Prostate gland (tissue), 2 donors: ENCODE measurements around the gene ALK. TPM values are rescaled to one million over a fixed set of nuclear protein-coding genes. Genes with fewer than 3 reads are reported as not detected.

Source experiments
- DNase-seq: peaks from one replicate; pipeline ENCODE4 v3.0.0-alpha.2; 2019; ENCODE audit warnings: low spot score
- H3K27ac ChIP-seq, 2 donors: fragments of 200-600 bp; sonication (generic); 2 replicates each; pipeline ENCODE4 v1.5.1; 2017 to 2019
- H3K27me3 ChIP-seq: fragments of 200-600 bp; sonication (generic); replicated peaks from 2 replicates; pipeline ENCODE4 v1.5.1; 2019; ENCODE audit not compliant: insufficient read depth
- H3K36me3 ChIP-seq, 2 donors: fragments of 200-600 bp; sonication (generic); 1 replicate in 1 of 2; 2 replicates in 1 of 2; pipeline versions ENCODE4 v1.5.1 to v1.8.1; 2017 to 2019
- H3K4me1 ChIP-seq: fragments of 200-600 bp; sonication (generic); replicated peaks from 2 replicates; pipeline ENCODE4 v1.5.1; 2019
- H3K4me3 ChIP-seq, 2 donors: fragments of 200-600 bp; sonication (generic); 2 replicates each; pipeline ENCODE4 v1.5.1; 2017 to 2019
- H3K9me3 ChIP-seq: fragments of 200-600 bp; sonication (generic); 2 replicates; pipeline ENCODE4 v1.5.1; 2017
- CTCF ChIP-seq, 4 experiments: fragments of 200-600 bp in 2 of 4; fragments of 450-650 bp in 2 of 4; sonication (generic) in 2 of 4; IDR thresholded peaks; 1 replicate in 3 of 4; 2 replicates in 1 of 4; pipeline ENCODE4 v1.5.1; 2016 to 2019; ENCODE audit warnings: antibody characterized with exemption in 4 of 4, mild to moderate bottlenecking in 2 of 4, moderate library complexity in 2 of 4
- POLR2A ChIP-seq: fragments of 450-650 bp; IDR thresholded peaks from one replicate; pipeline ENCODE4 v1.6.1; 2016; ENCODE audit warnings: antibody characterized with exemption, mild to moderate bottlenecking
- POLR2AphosphoS5 ChIP-seq: sonication (generic); formaldehyde crosslinking; IDR thresholded peaks from one replicate; pipeline ENCODE4 v1.6.1; 2017; ENCODE audit warnings: antibody characterized with exemption
- WGBS: methylation state at CpG from one replicate; pipeline ENCODE4 v1.1.5; 2018; 5-methylcytosine and 5-hydroxymethylcytosine counted together
- intact Hi-C: fragments of 100-400 bp; cut with DNase I; formaldehyde crosslinking; loops from one replicate; pipeline ENCODE4 v1.14.2; 2022
- small RNA-seq, 2 donors: library from RNA; depleted of rRNA; stranded (forward); fragments of <200 nt; gene quantifications; one replicate each; pipeline ENCODE3, GENCODE V24; 2016
- total RNA-seq, 2 donors: library from RNA; depleted of rRNA; stranded (reverse); fragments of >200 nt; gene quantifications; one replicate each; pipeline ENCODE4 v1.1.0, GENCODE V29; 2016

The ALK gene
- total RNA-seq, 2 donors from 2014 or later = 0.14 to 1.2 TPM

GRCh38 chr2:29143657-29144056 is 777.7 kb downstream of the ALK start:
- Histone ChIP-seq H3K27me3 (no peaks in the 10 kb centered on the region), H3K36me3 (no peaks in the 10 kb centered on the region), H3K27ac (no peak overlapping the region), H3K9me3 (no peaks in the 10 kb centered on the region), H3K4me3 (no peak overlapping the region), H3K4me1 (no peaks in the 10 kb centered on the region)
- WGBS = 84% methylated on average over 6 of the region's 6 CpGs
- DNase-seq = no peak
- TF ChIP-seq CTCF (IDR thresholded peaks at IDR 0.05) = no peak
- no peak for TF ChIP-seq POLR2A
- no peak for TF ChIP-seq POLR2AphosphoS5
- intact Hi-C loops = no loop called here

Small RNAs within 50 kb of the gene (small RNA-seq; reads per million reads assigned to genes)
- gene RN7SL516P = 0 reads per million in 2 donors

Other genes with a start within 250 kb of the ALK start
- 100 to 1,000 TPM in 1 of 2 donors, 10 to 100 TPM in 1; 81.8 to 123 TPM for gene YPEL5, start 225.4 kb upstream of the ALK start, total RNA-seq